Liver (tissue), 3 donors: ENCODE measurements around the gene LRRC32.

ENCODE experiments used
- GABPA ChIP-seq, 2 donors: IDR thresholded peaks in 1 of 2; conservative IDR thresholded peaks in 1 of 2; 2 replicates each; pipeline ENCODE4 v1.6.1; 2016; ENCODE audit warnings: antibody characterized with exemption in 2 of 2, mild to moderate bottlenecking in 1 of 2, moderate library complexity in 1 of 2
- JUND ChIP-seq, 2 donors: IDR thresholded peaks; 2 replicates each; pipeline ENCODE4 v1.6.1; 2016; ENCODE audit warnings: antibody characterized with exemption in 2 of 2
- MAX ChIP-seq: IDR thresholded peaks from 2 replicates; pipeline ENCODE4 v1.6.1; 2016; ENCODE audit warnings: antibody characterized with exemption
- TAF1 ChIP-seq: conservative IDR thresholded peaks from 2 replicates; pipeline ENCODE4 v1.6.1; 2016; ENCODE audit warnings: antibody characterized with exemption, mild to moderate bottlenecking
- TF ChIP-seq, protein P1 (sequence below): fragments of 150-350 bp; IDR thresholded peaks from 2 replicates; pipeline ENCODE4 v1.5.1; 2017; ENCODE audit warnings: improper control_type of control experiment, low read depth, low read length; ENCODE audit not compliant: missing input control
- donor health status: healthy.
- donor health status: healthy.

DNA sequence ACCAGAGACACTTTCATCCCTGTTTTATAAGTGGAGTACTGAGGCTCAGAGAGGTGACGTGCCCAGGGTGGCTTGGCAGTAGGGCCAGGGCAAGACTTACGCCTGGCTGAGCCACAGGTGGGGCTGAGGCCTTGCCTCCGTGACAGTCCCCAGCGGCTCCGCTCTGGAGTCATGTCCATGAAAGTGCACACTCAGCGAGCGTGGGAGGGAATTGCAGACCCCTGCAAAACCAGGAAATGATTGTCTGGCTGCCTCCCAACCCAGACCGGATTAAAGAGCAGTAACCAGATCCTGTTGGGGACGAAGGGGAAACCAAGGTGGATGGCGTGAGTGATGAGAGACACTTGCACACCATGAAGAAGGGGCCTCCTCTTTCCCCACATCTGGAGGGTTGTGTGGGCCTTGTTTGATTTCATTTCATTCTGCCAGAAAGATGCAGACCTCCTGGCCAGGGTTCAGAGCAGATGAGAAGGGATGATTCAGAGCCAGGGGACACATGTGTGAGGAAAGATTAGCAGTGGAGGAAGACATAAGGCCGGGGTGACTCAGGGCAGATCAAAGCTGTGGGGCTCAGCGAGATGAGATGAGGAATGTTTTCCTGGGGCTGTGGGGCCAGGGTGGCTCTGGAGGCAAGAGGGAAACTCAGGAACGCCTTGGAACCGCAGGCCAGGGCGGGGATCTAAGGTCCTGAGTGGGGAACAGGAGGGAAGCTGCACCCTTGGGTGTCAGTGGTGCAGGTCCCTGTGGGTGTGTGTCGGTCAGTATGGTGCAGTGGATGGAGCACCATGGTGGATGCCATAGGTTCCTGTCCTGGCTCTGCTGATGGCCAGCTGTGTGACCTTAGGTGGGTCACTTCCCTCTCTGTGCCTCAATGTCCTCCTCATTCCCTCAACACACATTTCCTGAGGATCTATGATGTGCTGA lies 29.9 kb upstream of the LRRC32 start:
- TF ChIP-seq TAF1 (no peak), MAX (no peak), JUND (IDR thresholded peaks at IDR 0.05) (no peak), GABPA (IDR thresholded peaks at IDR 0.05 in 1 of 2, conservative IDR thresholded peaks at IDR 0.05 in 1 of 2) (no peak)
- TF ChIP-seq, protein P1, sequence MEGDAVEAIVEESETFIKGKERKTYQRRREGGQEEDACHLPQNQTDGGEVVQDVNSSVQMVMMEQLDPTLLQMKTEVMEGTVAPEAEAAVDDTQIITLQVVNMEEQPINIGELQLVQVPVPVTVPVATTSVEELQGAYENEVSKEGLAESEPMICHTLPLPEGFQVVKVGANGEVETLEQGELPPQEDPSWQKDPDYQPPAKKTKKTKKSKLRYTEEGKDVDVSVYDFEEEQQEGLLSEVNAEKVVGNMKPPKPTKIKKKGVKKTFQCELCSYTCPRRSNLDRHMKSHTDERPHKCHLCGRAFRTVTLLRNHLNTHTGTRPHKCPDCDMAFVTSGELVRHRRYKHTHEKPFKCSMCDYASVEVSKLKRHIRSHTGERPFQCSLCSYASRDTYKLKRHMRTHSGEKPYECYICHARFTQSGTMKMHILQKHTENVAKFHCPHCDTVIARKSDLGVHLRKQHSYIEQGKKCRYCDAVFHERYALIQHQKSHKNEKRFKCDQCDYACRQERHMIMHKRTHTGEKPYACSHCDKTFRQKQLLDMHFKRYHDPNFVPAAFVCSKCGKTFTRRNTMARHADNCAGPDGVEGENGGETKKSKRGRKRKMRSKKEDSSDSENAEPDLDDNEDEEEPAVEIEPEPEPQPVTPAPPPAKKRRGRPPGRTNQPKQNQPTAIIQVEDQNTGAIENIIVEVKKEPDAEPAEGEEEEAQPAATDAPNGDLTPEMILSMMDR, result no peak
